HG03060 (cell line): ENCODE measurements around the gene ST7.

Experiments
- ATAC-seq: cut with Tn5 transposase; IDR thresholded peaks from one replicate; pipeline ENCODE4 v1.9.1; 2021; ENCODE audit warnings: low read depth, moderate number of reproducible peaks; ENCODE audit not compliant: unreplicated experiment

ST7 gene

DNA sequence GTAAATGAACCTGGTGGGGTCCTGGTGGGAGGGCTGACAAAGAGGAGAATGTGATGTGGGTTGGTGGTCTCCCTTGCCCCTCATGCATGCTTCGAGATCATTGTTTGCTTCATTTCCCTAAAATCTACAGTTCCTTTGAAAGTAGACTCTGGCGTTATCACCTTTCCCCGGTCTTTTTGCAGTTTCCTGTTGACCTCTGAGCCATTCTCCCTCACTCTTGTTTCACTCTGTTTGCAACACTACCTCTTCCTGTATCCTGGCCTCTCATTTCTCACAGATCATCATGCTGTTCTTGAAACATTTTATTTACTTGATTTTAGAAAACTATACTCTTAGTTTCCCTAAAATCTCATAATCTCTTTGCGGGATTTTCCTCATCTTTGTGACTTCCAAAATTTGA lies 189.8 kb downstream of the ST7 start:
- no peak for ATAC-seq

DNA sequence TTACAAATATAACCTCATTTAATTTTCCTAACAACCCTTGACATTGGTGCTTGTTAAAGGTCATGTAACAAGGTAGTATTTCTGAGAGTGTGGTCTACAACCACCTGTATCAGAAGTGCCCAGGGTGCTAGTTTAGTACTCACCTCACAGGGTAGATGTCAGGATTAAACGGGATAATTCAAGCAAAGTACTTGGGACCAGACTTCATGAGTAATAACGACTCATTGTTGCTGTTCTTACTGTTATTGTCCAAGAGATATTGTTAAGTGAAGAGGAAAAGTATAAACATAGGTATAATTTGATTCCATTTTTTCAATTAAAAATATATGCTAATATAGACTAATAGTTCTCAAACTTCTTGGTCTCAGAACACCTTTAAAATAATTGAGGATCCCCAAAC lies 190.3 kb downstream of the ST7 start:
- no peak for ATAC-seq

DNA sequence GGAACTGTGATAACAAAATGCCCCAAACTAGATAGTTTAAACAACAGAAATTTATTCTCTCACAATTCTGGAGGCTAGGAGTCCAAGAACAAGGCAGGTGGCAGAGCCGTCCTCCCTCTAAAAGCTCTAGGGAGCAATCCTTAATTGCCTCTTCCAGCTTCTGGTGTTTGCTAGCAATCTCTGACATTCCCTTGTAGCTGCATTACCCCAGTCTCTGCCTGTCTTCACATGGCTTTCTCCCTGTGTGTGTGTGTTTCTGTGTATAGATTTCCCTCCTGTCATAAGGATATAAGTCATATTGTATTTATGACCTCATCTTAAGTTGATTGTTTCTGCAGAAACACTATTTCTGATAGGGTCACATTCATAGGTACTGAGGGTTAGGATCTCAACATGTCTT lies 192.0 kb downstream of the ST7 start:
- no peak for ATAC-seq

DNA sequence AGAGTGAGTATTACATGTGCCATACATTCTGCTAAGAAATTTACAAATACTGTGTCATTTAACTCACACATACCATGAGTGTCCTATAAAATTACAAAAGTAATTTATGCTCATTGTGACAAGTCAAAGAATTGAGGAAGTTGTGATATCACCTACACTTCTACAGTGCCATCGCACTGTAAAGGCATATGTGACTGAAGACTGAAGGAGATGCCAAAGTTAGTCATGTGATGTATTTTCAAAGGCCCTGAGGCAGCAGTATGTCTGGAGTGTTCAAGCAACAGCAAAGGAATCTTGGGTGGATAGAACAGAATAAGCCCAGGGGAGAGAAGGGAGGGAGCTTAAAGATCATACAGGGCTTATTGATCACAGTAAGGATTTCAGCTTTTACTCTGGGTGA lies 192.8 kb downstream of the ST7 start:
- ATAC-seq = no peak

DNA sequence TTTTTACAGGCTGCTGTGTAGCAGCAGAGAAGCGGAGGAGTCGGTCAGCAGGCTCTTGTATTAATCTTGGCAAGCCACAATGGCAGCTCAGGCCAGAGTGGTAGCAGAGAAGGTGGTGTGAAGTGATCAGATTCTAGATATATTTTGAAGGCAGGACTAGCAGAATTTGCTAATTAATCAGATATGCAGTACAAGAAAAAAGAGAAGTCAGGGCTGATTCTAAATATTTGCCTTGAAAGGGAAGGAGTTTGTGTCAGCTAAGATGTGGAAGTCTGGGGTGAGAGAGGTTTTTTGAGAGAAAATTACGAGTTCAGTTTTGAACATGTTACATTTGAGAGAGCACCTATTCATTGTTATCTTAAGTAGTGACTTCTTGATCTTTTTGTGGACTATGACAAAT lies 193.2 kb downstream of the ST7 start:
- ATAC-seq = no peak

DNA sequence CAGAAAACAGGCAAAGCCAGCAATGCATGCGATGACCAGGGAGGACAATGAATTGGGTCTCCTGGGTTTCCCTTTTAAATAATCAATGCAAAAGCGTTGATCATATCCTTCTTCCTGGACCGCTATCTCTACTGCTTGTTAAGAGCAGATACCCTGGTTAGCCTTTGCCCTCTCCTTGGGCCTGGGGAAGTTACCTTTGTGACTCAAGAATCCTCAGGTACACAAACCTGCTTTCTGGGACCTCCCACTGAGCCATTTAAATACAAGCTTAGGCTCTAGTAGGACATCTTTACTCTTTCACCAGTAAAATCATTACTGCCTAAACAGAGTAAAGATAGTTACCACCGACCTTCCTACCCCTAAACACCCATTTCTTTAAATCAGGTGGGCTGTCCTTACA lies 195.7 kb downstream of the ST7 start:
- ATAC-seq = no peak

DNA sequence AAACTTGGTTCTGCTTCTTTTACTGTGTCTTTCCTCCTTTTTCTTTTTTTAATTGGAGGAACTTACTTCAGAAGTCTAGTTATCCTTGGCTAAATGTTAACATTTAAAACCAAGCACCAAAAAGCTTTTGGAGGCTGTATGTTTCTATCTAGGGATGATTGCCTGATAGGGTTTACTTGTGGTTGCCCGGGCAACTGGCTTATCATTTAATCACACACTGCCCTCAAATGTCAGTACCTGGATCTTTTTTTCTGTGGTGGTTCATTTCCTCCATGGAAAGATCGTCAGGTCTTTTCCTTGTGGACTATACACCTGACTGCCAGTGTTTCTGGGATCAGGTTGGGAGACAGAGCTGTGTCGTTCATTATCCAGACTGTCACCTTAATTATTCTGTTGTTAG lies 196.4 kb downstream of the ST7 start:
- ATAC-seq = no peak

DNA sequence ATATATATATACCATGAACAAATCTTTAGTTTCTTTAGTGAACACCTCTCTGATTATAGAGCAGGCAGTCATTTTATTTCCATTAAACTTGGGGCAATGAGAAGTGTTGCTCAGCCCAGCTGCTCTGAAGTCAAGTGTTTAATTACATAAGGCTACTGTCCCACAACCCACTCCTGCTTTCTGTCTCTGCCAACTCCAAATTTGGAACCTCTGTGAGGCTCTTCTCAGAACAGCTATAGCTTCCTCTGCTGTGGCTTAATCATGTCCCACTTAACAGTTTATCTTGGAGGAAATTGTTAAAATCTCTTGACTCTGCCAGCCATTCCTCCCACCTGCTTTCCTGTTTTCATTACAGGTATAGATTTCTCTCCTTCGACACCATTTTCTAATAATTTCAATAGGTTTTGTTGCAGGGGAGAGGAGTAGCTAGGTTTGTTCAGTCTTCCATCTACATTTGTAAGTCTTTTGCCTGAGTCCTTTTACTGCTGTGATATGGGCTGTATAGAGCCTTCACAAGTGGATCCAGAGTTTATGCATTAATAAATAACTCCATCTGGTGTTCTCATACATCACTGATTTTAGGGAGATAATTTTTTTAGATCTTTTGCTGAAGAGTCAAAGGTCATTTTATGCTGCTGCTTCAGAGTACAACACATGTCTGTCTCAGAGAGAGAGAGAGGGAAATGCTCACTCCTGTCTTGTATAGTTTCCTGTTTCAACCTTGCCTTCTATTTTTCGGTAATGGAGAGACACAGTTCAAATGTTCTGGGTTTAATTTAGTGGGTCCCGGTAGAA lies 199.1 kb downstream of the ST7 start:
- ATAC-seq = no peak

DNA sequence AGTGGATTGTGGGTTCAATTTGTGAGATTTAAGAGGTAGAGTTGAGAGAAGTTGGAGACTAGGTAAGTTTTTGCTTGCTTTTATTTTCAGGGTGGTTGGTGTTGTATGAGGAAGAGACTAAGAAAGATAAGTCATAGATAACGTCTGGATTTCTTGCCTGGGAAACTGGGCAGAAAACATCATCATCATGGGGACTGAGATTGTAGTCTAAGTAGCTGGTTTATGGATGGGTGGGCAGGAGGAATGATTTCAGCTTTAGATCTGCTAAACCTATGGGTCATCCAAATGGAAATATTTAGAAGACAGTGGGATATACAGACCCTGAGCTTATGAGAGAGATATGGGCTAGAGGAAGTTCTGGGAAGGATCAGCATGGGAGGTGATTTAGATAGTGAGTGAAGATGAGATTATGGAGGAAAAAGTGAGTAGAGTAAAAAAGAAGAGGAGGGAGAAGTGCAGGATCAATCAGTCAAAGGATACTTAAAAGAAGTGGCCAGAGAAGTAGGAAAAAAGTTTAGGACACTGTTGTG lies 199.8 kb downstream of the ST7 start:
- no peak for ATAC-seq

DNA sequence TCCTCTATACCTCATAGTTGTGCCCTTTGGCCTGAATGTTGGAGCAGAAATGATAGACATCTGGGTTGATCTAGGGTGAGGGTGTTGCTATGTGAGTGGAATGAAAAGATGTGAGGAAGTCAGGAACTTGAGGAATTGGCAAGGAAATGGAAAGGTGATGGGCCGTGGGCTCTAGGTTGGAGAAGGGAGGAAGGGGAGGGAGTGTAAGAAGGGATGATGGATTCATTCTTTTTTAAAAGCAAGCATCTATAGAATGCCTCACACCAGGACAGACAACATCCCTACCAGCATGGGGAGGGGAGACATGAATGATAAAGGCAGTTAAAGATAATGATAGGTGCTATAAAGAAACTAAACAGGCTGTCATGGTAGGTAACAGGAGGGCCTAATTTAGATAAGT lies 201.4 kb downstream of the ST7 start:
- ATAC-seq = no peak

DNA sequence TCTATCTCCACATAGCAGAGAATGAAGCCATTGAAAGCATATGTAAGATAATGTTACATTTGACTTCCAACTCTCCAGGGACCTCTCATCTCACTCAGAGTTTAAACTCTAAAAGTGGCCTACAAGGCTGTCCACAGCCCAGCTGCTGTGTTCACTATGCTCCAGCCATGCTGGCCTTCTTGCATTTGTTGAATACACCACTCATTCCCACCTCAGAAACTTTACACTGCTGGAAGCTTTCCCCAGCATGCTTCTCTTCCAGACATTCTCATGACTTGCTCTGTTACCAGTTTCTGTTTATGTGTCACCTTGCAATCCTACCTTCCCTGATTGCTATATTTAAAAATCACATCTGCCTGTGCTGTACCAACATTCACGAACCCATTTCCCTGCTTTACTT lies 202.4 kb downstream of the ST7 start:
- no peak for ATAC-seq

DNA sequence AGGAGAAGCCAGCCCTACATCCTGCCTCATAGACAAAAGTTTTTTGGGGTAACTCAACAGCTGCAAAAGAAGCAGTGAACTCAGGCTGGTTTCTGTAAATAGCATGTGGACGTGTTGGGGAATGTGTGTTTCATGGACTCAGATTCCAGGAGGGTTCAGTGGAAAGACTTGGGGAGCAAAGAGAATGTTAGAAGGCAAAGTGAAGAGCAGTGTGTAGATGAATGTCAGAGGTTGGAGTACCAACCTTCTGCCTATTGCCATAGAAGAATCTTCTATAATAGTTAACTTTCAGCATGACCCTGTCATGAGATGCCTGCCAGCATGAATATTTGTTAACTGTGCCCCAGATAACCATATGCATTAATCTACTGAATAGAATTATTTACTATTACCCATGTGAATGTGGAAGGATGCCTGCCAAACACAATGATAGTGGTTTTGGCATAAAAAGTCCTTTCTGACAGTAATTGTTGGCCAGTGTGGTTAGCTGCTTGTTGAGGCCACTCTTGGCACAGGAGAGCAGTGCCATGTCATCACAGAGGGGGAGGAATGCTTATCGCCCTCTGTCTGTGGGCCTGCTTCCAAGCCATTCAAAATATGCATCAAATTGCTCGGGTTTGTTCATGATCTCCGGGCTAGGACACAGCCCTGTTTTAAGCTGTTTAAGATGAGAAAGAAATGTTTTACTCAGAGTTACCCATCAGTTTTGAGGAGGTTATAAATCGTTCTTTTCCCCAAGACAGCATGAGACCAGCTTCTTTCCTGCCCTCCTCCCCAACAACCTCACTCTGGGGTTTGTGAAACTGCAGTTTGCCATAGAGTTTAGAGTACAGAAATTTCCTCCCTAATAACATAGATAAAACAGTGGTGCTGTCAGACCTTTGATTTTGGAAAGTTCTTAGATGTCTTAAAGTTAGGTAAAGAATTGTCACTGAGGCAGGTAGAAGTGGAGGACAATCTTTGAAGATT lies 204.2 kb downstream of the ST7 start:
- no peak for ATAC-seq

DNA sequence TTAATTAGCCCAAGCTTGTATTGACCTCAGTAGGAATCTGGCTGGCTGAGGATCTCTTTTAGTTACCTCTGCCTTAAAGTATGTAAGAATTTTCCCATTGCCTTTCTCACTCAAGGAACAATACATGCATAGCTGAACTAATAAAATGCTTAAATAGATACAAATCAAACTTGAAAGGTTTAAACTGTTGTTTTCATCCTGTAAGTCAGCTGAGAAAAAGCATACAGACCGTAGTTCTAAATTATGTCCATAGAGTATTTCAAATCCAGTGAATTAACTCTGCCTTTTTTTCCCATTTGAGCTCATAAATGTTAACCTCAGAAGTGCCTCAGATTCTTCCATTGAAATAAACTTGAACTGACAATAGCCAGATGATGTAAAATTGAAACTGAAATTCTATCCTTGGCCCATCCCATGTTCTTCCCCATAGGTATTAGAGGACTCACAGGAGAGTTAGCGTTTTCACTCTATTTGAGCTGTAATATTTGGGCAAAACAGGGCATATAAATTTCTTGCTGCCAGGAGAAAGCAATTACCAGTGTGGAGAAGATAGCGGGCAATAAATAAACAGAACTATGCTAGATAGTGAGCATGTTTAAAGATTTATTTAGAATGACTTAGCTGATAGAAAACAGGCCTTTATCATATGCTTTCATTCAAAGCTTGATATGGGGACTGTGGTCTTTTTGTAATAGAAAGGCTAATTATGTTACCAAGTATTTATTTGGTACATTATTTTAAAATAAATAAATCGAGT lies 205.8 kb downstream of the ST7 start:
- no peak for ATAC-seq

DNA sequence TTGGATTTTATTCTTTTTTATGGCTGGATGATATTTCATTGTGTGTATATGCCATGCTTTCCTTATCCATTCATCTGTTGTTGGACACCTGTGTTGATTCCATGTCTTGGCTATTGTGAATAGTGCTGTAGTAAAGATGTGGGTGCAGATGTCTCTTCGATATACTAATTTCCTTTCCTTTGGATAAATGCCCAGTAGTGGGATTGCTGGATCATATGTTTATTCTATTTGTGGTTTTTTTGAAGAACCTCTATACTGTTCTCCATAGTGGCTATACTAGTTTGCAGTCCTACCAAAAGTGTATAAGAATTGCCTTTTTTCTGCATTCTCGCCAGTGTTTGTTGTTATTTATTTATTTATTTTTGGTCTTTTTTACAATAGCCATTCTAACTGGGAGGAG lies 209.8 kb downstream of the ST7 start:
- no peak for ATAC-seq

DNA sequence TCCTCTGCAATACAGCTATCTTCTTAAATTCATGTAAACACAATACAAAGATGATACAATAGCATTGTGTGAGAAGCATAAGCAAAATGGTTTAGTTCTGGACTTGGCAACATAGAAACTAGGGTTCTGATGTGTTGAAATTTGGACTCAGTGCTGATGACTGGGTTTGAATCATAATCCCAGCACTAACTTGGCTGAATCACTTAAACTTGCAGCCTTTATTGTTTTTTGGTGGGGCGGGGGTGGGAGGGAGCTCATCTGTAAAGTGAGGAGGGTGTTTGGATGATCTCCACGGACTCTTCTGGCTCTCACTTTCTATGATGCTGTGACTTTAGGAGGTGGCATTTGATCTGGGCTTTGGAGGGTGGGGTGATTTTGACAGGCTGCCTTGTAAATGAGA lies 211.3 kb downstream of the ST7 start:
- no peak for ATAC-seq

DNA sequence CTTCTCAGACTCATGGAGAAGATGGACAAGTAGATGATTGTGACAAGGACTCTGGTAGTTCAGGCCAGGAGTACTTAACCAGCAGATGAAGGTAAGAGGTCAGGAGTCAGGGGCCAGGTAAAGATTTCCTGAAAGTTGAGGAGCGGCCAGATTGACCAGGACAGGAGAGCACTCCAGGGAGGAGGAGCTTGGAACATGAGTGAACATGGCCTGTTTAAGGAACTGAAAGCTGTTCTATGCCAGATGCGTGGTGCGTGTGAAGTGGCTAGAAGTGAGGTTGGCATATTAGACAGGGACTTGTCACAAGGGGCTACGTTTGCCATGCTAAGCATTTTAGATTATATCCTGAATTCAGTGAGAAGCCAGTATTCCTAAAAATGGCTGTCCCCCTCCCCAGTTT lies 212.4 kb downstream of the ST7 start:
- no peak for ATAC-seq

DNA sequence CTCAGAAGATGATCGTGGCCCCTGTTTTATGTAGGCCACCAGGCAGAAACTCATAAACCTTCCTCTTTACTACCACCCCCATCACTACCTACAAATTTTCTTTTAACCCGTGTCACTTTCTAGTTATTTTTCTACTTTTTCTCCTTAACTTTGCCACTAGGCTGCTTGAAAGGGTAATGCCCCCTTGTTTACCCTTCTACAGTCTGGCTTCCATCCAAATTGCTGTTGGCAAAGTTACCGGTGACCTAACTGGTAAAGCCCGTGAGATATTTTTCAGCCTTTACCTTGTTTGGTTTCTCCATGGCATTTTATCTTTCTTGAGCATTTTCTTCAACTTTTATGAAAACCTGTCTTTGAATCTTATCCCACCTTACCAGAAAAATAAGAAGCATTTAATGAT lies 216.6 kb downstream of the ST7 start:
- ATAC-seq = no peak

DNA sequence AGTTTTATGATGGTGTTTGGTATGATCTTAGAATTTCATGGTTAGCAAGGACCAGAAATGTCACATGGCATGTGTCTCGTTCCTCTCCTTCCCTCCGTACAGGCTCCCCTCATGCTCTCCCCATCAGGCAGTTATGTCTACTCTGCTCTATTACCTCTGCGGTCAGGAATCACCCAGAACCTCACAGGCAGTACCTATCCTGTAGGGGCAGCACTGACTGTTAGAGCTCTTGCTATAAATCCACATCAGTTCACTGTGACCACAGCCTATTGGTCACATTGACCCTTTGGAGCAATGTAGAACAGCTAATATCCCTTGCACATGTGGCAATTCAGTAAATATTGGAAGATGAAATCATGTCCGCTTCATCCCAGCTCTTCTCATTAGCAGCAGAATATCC lies 217.8 kb downstream of the ST7 start:
- ATAC-seq = no peak

DNA sequence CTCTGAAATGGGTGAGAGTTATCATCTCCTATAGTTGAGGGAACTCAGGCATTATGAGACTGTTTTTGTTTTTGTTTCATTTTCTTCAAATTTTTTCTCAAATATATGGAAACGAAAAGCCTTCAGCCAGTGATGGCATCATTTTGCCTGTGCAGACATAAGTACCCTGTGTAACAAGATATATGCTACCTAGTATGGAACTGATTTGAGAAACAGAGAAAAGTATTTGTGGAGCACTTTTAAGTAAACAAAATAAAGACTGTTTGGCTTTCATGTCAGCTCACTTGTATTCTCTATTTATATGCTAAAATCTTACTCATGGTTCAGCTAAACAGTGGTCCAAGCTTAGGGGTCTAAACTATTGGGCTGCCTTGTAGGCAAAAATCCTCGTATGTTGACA lies 219.0 kb downstream of the ST7 start:
- ATAC-seq = no peak

DNA sequence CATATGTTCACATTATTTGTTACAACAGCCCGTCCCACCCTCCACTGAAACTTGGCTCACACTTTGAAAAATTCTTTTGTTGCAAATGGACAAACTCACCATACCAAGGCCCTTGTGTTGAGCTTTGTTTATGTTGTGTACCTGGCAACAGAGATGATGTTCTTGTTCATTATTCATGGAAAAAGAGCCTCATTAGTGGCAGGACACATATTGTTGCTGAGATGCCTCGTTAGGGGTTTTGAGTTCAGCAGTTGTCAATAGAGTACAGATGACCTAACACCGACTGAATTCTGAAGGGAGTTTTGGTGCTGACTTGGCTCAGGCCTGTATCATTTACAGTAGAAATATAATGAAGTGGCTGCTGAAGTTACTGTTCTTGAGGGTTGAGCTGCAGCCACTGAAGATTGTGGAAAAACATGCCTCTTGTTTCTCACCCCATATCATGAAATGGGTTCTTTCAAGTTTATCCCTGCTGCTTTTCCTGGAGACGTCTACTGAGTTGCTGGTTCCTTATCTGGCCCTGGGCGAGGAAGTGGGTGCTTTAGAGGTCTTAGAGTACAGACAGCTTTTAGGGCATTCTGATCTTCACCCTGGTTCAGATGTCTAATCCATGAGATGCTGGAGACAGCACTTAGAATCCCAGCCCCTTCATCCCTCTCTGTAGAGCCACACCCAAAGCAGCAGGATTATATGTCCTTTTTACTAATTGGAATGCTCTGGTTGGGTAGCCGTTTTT lies 219.9 kb downstream of the ST7 start:
- no peak for ATAC-seq
